B cell (primary cell): ENCODE data around the gene PHOSPHO2. TPM values are rescaled to one million over a fixed set of nuclear protein-coding genes. Genes with fewer than 3 reads are reported as not detected.

Experiments
- ATAC-seq: fragments of 200-7000 bp; cut with Tn5 transposase; one replicate; pipeline ENCODE4 v1.10.0; 2021; ENCODE audit warnings: low read depth, mild to moderate bottlenecking, moderate number of reproducible peaks, moderate library complexity
- CTCF ChIA-PET: fragments of 350-600 bp; sonication (Branson Sonifier 250); formaldehyde crosslinking; loops from one replicate; lab custom pipeline; 2021; ENCODE audit warnings: antibody characterized with exemption, inconsistent platforms; lab: Charles Lee
- POLR2A ChIA-PET: fragments of 350-600 bp; sonication (Branson Sonifier 250); formaldehyde crosslinking; loops from one replicate; lab custom pipeline; 2021; ENCODE audit warnings: antibody characterized with exemption; lab: Charles Lee
- DNase-seq: peaks from one replicate; pipeline ENCODE4 v3.0.0; 2013
- H2AFZ ChIP-seq: 2 replicates; pipeline ENCODE4 v1.6.1; 2012; ENCODE audit warnings: mild to moderate bottlenecking, low read depth, low read length; ENCODE audit not compliant: insufficient read depth, poor library complexity, severe bottlenecking
- H3K27ac ChIP-seq, 2 donors: 1 replicate in 1 of 2; 2 replicates in 1 of 2; pipeline ENCODE4 v1.5.1; 2012 to 2013; ENCODE audit warnings: low read length in 2 of 2, mild to moderate bottlenecking in 2 of 2, moderate library complexity in 1 of 2
- H3K27me3 ChIP-seq, 4 experiments: fragments of 200-600 bp in 1 of 4; sonication (generic) in 1 of 4; replicated peaks in 1 of 4; 1 replicate in 2 of 4; 2 replicates in 2 of 4; pipeline versions ENCODE4 v1.6.1 to v1.7.0; 2013 to 2016; ENCODE audit warnings: low read length in 3 of 4, mild to moderate bottlenecking in 2 of 4, mixed read lengths in 1 of 4, moderate library complexity in 1 of 4; ENCODE audit not compliant: insufficient read depth in 4 of 4, control insufficient read depth in 3 of 4; ENCODE audit errors: control extremely low read depth in 1 of 4
- H3K36me3 ChIP-seq, 2 experiments: replicated peaks in 1 of 2; 1 replicate in 1 of 2; 2 replicates in 1 of 2; pipeline versions ENCODE4 v1.6.1 to v1.7.1; 2013; ENCODE audit warnings: low read length in 1 of 2; ENCODE audit not compliant: insufficient read depth in 2 of 2, control insufficient read depth in 1 of 2; ENCODE audit errors: control extremely low read depth in 1 of 2, extremely low read depth in 1 of 2
- H3K4me1 ChIP-seq, 2 donors: fragments of 200-600 bp in 1 of 2; sonication (generic) in 1 of 2; 1 replicate in 1 of 2; 2 replicates in 1 of 2; pipeline versions ENCODE4 v1.5.1 to v1.6.1; 2013 to 2017; ENCODE audit warnings: low read length in 2 of 2; ENCODE audit not compliant: control insufficient read depth in 2 of 2, insufficient read depth in 2 of 2
- H3K4me2 ChIP-seq: replicated peaks from 2 replicates; pipeline ENCODE3; 2012; ENCODE audit warnings: mild to moderate bottlenecking, low read depth, low read length; ENCODE audit not compliant: poor library complexity, severe bottlenecking
- H3K4me3 ChIP-seq, 5 experiments: fragments of 200-600 bp in 1 of 5; sonication (generic) in 1 of 5; 1 replicate in 3 of 5; 2 replicates in 2 of 5; pipeline versions ENCODE4 v1.5.1 to v1.7.0; 2011 to 2016; ENCODE audit warnings: low read length in 4 of 5, mild to moderate bottlenecking in 4 of 5, low read depth in 2 of 5, control low read depth in 1 of 5, moderate library complexity in 1 of 5; ENCODE audit not compliant: insufficient read depth in 1 of 5; ENCODE audit errors: control extremely low read depth in 1 of 5, extremely low read depth in 1 of 5
- H3K79me2 ChIP-seq: fragments of 200-600 bp; sonication (generic); one replicate; pipeline ENCODE4 v1.6.0; 2016; ENCODE audit warnings: low read length; ENCODE audit not compliant: control insufficient read depth, insufficient read depth
- H3K9ac ChIP-seq: fragments of 200-600 bp; sonication (generic); 2 replicates; pipeline ENCODE4 v1.6.1; 2017; ENCODE audit warnings: mild to moderate bottlenecking, low read length, moderate library complexity
- H3K9me3 ChIP-seq, 3 donors: one replicate each; pipeline versions ENCODE4 v1.6.1 to v1.7.1; 2013; ENCODE audit warnings: low read length in 2 of 3; ENCODE audit not compliant: control insufficient read depth in 2 of 3, insufficient read depth in 1 of 3; ENCODE audit errors: control extremely low read depth in 1 of 3
- H4K20me1 ChIP-seq: 2 replicates; pipeline ENCODE4 v1.6.0; 2012; ENCODE audit warnings: mild to moderate bottlenecking, low read length; ENCODE audit not compliant: insufficient read depth, control insufficient read depth, poor library complexity, severe bottlenecking
- H3K27ac Mint-ChIP-seq: one replicate; pipeline ENCODE4 v1.8.0; 2021; ENCODE audit warnings: mixed read lengths
- H3K27me3 Mint-ChIP-seq: one replicate; pipeline ENCODE4 v1.8.0; 2021; ENCODE audit warnings: mixed read lengths
- H3K4me1 Mint-ChIP-seq: one replicate; pipeline ENCODE4 v1.8.0; 2021; ENCODE audit warnings: mixed read lengths
- H3K4me3 Mint-ChIP-seq: one replicate; pipeline ENCODE4 v1.8.0; 2021; ENCODE audit warnings: mixed read lengths
- H3K9me3 Mint-ChIP-seq: one replicate; pipeline ENCODE4 v1.8.0; 2022; ENCODE audit warnings: mixed read lengths; ENCODE audit not compliant: insufficient read depth
- EZH2 ChIP-seq: IDR thresholded peaks from 2 replicates; pipeline ENCODE4 v1.6.1; 2012; ENCODE audit warnings: borderline replicate concordance, low read depth, mild to moderate bottlenecking, moderate library complexity, low read length; ENCODE audit not compliant: insufficient read depth, poor library complexity, severe bottlenecking
- WGBS: methylation state at CpG from one replicate; pipeline ENCODE4 v1.1.5; 2013; ENCODE audit warnings: missing lambda C conversion rate; ENCODE audit not compliant: insufficient coverage; 5-methylcytosine and 5-hydroxymethylcytosine counted together
- intact Hi-C: fragments of 100-400 bp; cut with micrococcal nuclease; formaldehyde crosslinking; loops from one replicate; pipeline ENCODE4 v1.10.0; 2022
- polyA plus RNA-seq: library from polyadenylated mRNA; depleted of rRNA; stranded (reverse); fragments of >200 nt; gene quantifications from 2 replicates; pipeline ENCODE4 v1.2.3, GENCODE V29; 2012
- total RNA-seq, 2 donors: library from RNA; stranded (reverse); fragments of 120-200 nt in 1 of 2; gene quantifications; 1 replicate in 1 of 2; 2 replicates in 1 of 2; pipeline versions ENCODE4 v1.2.3 to v1.2.4, GENCODE V29; 2013 to 2022
- TF ChIP-seq, protein P1 (sequence below): fragments of 200-600 bp; IDR thresholded peaks from one replicate; pipeline ENCODE4 v1.8.0; 2022; ENCODE audit warnings: antibody characterized with exemption, mild to moderate bottlenecking

PHOSPHO2 gene
- total and polyA plus RNA-seq, 2 donors (not counting 1 experiment from before 2014, with no cell fraction given): 1.5 to 8.4 TPM

- DNase-seq: no peak
- no peak overlapping the region for H3K4me2 ChIP-seq
- no peak overlapping the region for H2AFZ ChIP-seq
- no peak overlapping the region for H3K4me3 Mint-ChIP-seq
- H3K27ac ChIP-seq: no peak overlapping the region
- H3K4me3 ChIP-seq: no peak overlapping the region
- no peaks in the 10 kb centered on the region for H3K4me1 Mint-ChIP-seq
- no peaks in the 10 kb centered on the region for H3K36me3 ChIP-seq
- H3K27ac Mint-ChIP-seq: no peak overlapping the region
- H3K27me3 ChIP-seq: no peaks in the 10 kb centered on the region
- CTCF ChIA-PET: no interaction called here
- POLR2A ChIA-PET: no interaction called here
- H3K27me3 Mint-ChIP-seq: no peaks in the 10 kb centered on the region
- WGBS: no CpG with 5 or more reads among the region's 2 CpGs
- H3K9me3 ChIP-seq: peaks cover 0 to 3% (median 0%) of the 10 kb centered on the region in 3 donors
- no peaks in the 10 kb centered on the region for H4K20me1 ChIP-seq
- TF ChIP-seq, protein P1, sequence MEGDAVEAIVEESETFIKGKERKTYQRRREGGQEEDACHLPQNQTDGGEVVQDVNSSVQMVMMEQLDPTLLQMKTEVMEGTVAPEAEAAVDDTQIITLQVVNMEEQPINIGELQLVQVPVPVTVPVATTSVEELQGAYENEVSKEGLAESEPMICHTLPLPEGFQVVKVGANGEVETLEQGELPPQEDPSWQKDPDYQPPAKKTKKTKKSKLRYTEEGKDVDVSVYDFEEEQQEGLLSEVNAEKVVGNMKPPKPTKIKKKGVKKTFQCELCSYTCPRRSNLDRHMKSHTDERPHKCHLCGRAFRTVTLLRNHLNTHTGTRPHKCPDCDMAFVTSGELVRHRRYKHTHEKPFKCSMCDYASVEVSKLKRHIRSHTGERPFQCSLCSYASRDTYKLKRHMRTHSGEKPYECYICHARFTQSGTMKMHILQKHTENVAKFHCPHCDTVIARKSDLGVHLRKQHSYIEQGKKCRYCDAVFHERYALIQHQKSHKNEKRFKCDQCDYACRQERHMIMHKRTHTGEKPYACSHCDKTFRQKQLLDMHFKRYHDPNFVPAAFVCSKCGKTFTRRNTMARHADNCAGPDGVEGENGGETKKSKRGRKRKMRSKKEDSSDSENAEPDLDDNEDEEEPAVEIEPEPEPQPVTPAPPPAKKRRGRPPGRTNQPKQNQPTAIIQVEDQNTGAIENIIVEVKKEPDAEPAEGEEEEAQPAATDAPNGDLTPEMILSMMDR: no peak
- no peak for TF ChIP-seq EZH2
- ATAC-seq: no peak
- H3K9me3 Mint-ChIP-seq: no peaks in the 10 kb centered on the region
- no peaks in the 10 kb centered on the region for H3K4me1 ChIP-seq
- intact Hi-C loops: no loop called here
- no peak overlapping the region for H3K9ac ChIP-seq
- H3K79me2 ChIP-seq: no peaks in the 10 kb centered on the region
These were observed 11.7 kb downstream of the PHOSPHO2 start for GRCh38 chr2:169705927-169706326.

- H3K27ac ChIP-seq: no peak overlapping the region
- peaks cover 7% of the 10 kb centered on the region for H3K9me3 Mint-ChIP-seq
- no peak for ATAC-seq
- H4K20me1 ChIP-seq: no peaks in the 10 kb centered on the region
- H3K36me3 ChIP-seq: no peaks in the 10 kb centered on the region
- no peaks in the 10 kb centered on the region for H3K27me3 Mint-ChIP-seq
- H2AFZ ChIP-seq: no peak overlapping the region
- no peaks in the 10 kb centered on the region for H3K4me1 ChIP-seq
- no peak overlapping the region for H3K4me2 ChIP-seq
- WGBS: no CpG with 5 or more reads among the region's 2 CpGs
- no peaks in the 10 kb centered on the region for H3K27me3 ChIP-seq
- H3K4me3 ChIP-seq: no peak overlapping the region
- peaks cover 0 to 16% (median 9%) of the 10 kb centered on the region in 3 donors for H3K9me3 ChIP-seq
- no peaks in the 10 kb centered on the region for H3K4me1 Mint-ChIP-seq
- H3K79me2 ChIP-seq: no peaks in the 10 kb centered on the region
- no peak overlapping the region for H3K9ac ChIP-seq
- H3K27ac Mint-ChIP-seq: no peak overlapping the region
- CTCF ChIA-PET: no interaction called here
- no peak for DNase-seq
- POLR2A ChIA-PET: no interaction called here
- no peak overlapping the region for H3K4me3 Mint-ChIP-seq
- intact Hi-C loops: no loop called here
- TF ChIP-seq, protein P1: no peak
- TF ChIP-seq EZH2: no peak
These were observed 13.4 kb downstream of the PHOSPHO2 start for GRCh38 chr2:169707626-169708025.
